ENCODE results near the gene ZNF324B. TPM values are rescaled to one million over a fixed set of nuclear protein-coding genes. Genes with fewer than 3 reads are reported as not detected.
"Not testable (repeated sequence)": the region's sequence is repeated elsewhere in the genome, so short reads cannot be mapped to it uniquely, and the experiment has no call there.

The ZNF324B gene
- total RNA-seq, 1 donor from 2014 or later, result 11.3 TPM

DNA sequence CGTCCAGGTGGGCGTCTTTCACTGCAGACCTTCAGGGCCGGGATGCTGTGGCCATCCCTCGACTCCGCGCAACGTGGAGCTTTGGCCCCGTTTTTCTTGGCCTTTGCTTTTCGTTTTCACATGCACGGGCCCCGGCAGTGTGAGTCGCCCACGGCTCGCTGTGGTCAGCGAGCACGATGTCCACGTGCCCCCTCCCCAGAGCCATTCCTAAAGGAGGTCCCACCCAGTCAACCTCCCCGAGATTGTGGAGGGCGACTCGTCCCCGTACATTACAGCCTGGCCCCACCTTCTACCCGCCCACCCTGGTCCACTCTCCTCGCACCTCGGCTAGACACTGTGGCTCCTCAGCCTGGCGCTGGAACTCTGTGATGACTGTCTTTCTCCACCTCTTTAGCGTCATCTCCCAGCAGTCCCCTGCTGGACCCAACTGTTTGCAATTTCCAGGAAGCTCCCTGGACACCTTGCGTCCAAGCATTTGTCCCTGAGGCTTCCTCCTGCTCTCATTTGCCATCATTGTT, 25.1 kb downstream of the ZNF324B start:
- intact Hi-C loops (cut with micrococcal nuclease), result loop anchor here (1.0 to 2.0 kb wide), 5 partner anchors 12 to 96 kb away; partner anchors contain the start of genes ZNF324B, ZNF584 and ZNF837
- peak overlapping the region; percentile 88 for H3K4me3 Mint-ChIP-seq (ENCODE audit: low read depth)
- DNase-seq (ENCODE audit: low spot score), result no peak
- H3K27ac Mint-ChIP-seq, result peak overlapping the region; percentile 93
- peaks cover 18% of the 10 kb centered on the region for H3K4me1 Mint-ChIP-seq (ENCODE audit: low read depth)
- no peaks in the 10 kb centered on the region for H3K27me3 Mint-ChIP-seq (ENCODE audit: low read depth)
- no peaks in the 10 kb centered on the region for H3K9me3 Mint-ChIP-seq
- peaks cover 16% of the 10 kb centered on the region for H3K36me3 Mint-ChIP-seq (ENCODE audit: low read depth)

DNA sequence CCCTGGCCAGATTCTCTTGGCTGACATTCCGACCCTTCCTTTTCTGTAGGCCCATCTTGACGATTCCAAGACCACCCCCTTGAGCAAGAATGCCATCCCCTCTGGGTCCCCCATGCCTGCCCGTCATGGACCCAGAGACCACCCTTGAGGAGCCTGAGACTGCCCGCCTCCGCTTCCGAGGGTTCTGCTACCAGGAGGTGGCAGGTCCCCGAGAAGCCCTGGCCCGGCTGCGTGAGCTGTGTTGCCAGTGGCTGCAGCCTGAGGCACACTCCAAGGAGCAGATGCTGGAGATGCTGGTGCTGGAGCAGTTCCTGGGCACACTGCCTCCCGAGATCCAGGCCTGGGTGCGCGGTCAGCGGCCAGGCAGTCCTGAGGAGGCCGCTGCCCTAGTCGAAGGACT, 25.7 kb downstream of the ZNF324B start:
- Mint-ChIP-seq H3K9me3 (no peaks in the 10 kb centered on the region), H3K27ac (peak overlapping the region; percentile 93), H3K27me3 (ENCODE audit: low read depth) (no peaks in the 10 kb centered on the region), H3K36me3 (ENCODE audit: low read depth) (peaks cover 11% of the 10 kb centered on the region), H3K4me1 (ENCODE audit: low read depth) (peaks cover 18% of the 10 kb centered on the region), H3K4me3 (ENCODE audit: low read depth) (peak overlapping the region; percentile 88)
- no peak for DNase-seq (ENCODE audit: low spot score)
- intact Hi-C loops (cut with micrococcal nuclease), result loop anchor here (2.0 kb wide), 3 partner anchors 26 to 96 kb away; partner anchors contain the start of genes ZNF324B, ZNF584 and ZNF837

DNA sequence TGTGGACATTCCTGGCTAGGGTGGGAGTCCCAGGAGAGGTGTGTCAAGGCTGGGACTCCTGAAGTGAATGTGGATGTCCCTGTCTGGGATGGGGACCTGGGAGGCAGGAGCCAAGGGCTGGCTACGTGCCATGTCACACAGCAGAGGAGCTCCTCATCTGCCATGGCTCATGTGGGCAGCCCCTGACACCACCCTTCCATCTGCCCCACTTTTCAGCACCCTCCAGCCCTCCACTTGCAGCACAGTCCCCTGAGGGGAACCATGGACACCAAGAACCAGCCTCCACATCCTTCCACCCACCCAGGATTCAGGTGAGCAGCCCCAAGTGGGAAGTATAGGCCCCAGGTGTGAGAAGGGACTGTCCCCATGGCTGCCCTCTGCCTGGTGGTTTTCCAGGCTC, 26.4 kb downstream of the ZNF324B start:
- Mint-ChIP-seq H3K9me3 (no peaks in the 10 kb centered on the region), H3K27me3 (ENCODE audit: low read depth) (no peaks in the 10 kb centered on the region), H3K36me3 (ENCODE audit: low read depth) (peaks cover 3% of the 10 kb centered on the region), H3K4me3 (ENCODE audit: low read depth) (peak overlapping the region; percentile 35), H3K27ac (peak overlapping the region; percentile 17), H3K4me1 (ENCODE audit: low read depth) (peaks cover 18% of the 10 kb centered on the region)
- DNase-seq (ENCODE audit: low spot score), result no peak
- intact Hi-C loops (cut with micrococcal nuclease), result loop anchor here (2.0 kb wide), 3 partner anchors 27 to 97 kb away; partner anchors contain the start of genes ZNF324B, ZNF584 and ZNF837

DNA sequence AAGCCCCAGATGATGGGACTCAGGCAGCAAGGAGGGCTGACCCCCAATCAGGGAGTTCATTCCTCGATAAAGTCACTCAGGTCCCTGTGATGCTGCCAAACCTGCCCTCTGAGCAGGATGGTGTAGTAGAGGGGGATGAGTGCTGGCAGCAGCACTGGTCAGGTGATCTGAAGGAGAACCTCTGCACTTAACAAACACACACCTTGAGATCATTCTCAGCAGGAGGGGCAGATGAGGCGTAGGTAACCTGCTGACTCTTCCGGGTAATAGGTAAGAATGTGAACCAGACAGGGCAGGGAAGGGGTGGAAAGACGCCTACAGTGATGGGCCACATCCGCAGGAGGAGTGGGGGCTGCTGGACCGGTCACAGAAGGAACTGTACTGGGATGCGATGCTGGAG, 27.9 kb downstream of the ZNF324B start:
- Mint-ChIP-seq H3K27ac (no peak overlapping the region), H3K27me3 (ENCODE audit: low read depth) (no peaks in the 10 kb centered on the region), H3K36me3 (ENCODE audit: low read depth) (peaks cover 7% of the 10 kb centered on the region), H3K4me3 (ENCODE audit: low read depth) (no peak overlapping the region), H3K4me1 (ENCODE audit: low read depth) (peaks cover 14% of the 10 kb centered on the region), H3K9me3 (no peaks in the 10 kb centered on the region)
- intact Hi-C loops (cut with micrococcal nuclease), result no loop called here
- DNase-seq (ENCODE audit: low spot score), result no peak

DNA sequence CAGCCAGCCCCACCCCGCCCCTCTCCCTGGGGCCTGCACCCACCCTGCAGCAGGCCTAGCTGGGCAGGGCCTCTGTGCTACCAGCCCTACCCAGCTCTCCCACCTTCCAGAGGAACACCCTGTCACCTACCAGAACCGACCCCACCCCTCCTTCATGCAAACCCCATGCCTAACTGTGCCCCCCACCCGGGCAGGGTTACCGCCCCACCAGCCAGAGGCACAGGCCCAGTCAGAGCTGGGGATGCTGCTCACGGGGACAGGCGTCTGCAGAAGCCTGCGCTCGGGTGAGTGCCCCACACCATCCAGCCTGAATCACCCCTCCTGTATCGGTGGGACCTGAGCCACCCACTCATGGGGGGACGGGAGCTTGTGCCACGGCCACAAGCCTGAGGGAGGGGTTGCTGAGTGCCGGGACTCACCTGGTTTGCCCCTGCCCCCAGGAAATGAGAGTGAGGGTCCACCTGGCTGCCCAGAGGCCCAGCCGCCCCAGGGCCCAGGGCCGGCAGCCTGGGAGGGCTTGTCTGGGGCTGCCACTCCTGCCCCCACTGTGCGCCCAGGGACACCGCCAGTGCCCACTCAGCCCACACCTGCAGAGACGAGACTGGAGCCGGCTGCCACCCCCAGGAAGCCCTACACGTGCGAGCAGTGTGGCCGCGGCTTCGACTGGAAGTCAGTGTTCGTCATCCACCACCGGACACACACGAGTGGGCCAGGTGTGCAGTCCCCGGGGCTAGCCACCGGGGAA, 28.5 kb downstream of the ZNF324B start:
- no peak for DNase-seq (ENCODE audit: low spot score)
- intact Hi-C loops (cut with micrococcal nuclease), result no loop called here
- Mint-ChIP-seq H3K4me3 (ENCODE audit: low read depth) (no peak overlapping the region), H3K36me3 (ENCODE audit: low read depth) (peaks cover 7% of the 10 kb centered on the region), H3K27ac (no peak overlapping the region), H3K27me3 (ENCODE audit: low read depth) (no peaks in the 10 kb centered on the region), H3K4me1 (ENCODE audit: low read depth) (peaks cover 10% of the 10 kb centered on the region), H3K9me3 (no peaks in the 10 kb centered on the region)

DNA sequence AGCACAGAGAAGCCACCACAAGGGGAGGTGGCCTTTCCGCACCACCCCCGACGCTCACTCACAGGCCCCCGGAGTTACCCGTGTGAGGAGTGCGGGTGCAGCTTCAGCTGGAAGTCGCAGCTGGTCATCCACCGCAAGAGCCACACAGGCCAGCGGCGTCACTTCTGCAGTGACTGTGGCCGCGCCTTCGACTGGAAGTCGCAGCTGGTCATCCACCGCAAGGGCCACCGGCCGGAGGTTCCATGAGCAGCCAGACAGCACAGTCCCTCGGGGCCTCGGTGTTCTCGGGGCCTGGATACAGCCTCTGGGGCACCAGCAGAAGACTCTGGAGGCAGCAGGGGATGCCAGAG, 29.0 kb downstream of the ZNF324B start:
- H3K4me3 Mint-ChIP-seq (ENCODE audit: low read depth), result no peak overlapping the region
- no peak overlapping the region for H3K27ac Mint-ChIP-seq
- no peaks in the 10 kb centered on the region for H3K9me3 Mint-ChIP-seq
- peaks cover 7% of the 10 kb centered on the region for H3K4me1 Mint-ChIP-seq (ENCODE audit: low read depth)
- H3K27me3 Mint-ChIP-seq (ENCODE audit: low read depth), result no peaks in the 10 kb centered on the region
- no peak for DNase-seq (ENCODE audit: low spot score)
- H3K36me3 Mint-ChIP-seq (ENCODE audit: low read depth), result peaks cover 7% of the 10 kb centered on the region
- intact Hi-C loops (cut with micrococcal nuclease), result no loop called here

DNA sequence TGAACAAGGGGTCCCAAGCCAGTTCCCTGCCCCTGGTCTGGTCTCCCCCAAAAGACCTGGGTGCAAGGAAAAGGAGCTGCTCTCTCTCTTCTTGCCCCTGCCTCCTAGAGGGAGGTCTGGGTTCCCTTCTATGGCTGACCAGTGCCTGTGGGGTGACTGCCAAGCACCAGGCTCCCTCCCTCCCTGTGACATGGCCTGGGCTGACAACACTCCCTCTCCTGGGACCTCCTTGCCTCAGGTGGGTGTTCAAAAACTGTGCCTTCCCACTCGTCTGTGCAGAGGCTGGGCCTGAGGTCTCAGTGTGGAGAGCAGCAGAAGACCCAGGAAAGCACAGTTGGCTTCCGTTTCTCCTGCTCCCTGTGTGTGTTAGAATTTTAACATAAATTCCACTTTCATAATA, 29.4 kb downstream of the ZNF324B start:
- Mint-ChIP-seq H3K36me3 (ENCODE audit: low read depth) (peaks cover 7% of the 10 kb centered on the region), H3K27ac (no peak overlapping the region), H3K4me3 (ENCODE audit: low read depth) (no peak overlapping the region), H3K27me3 (ENCODE audit: low read depth) (no peaks in the 10 kb centered on the region), H3K4me1 (ENCODE audit: low read depth) (peaks cover 7% of the 10 kb centered on the region), H3K9me3 (no peaks in the 10 kb centered on the region)
- DNase-seq (ENCODE audit: low spot score), result no peak
- intact Hi-C loops (cut with micrococcal nuclease), result no loop called here

DNA sequence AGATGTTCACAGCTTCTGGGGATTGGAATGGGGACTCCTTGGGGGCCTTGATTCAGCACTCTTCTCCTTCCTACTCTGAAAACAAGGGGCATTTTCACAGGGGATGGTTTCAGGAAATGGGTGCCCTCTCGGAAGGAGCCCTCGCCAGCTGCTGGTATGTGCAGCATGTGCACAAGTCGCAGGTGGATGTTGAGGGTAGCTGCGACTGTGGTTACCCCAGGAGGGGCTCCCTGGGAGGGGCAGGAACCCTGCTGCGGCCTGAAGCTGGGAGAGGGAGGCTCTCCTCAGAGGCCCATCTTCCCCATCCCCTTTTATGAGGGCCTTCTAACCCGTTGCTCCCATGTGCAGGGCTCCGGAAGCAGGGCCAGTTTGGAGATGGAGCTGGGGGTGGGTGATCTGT, 30.9 kb downstream of the ZNF324B start:
- Mint-ChIP-seq H3K27ac (no peak overlapping the region), H3K36me3 (ENCODE audit: low read depth) (peaks cover 7% of the 10 kb centered on the region), H3K27me3 (ENCODE audit: low read depth) (no peaks in the 10 kb centered on the region), H3K9me3 (no peaks in the 10 kb centered on the region), H3K4me1 (ENCODE audit: low read depth) (peaks cover 2% of the 10 kb centered on the region), H3K4me3 (ENCODE audit: low read depth) (no peak overlapping the region)
- DNase-seq (ENCODE audit: low spot score), result no peak
- intact Hi-C loops (cut with micrococcal nuclease), result no loop called here

DNA sequence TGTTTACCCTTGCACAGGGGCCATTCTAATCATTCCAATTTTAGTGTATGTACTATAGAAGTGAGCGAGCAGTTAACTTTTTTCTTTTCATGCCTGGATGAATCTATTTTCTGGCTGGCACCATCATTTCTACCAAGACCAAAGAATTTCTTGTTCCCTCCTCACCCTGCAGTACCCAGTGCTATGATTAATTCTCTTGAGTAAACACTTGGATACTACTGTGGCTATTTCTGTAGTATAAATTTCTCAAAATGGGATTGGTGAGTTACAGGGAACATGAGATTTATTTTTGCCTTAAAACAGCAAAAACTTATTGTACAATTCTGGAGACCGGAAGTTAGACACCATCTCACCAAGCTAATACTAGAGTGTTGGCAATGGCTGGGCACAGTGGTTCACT, 32.4 kb downstream of the ZNF324B start:
- H3K4me1 Mint-ChIP-seq (ENCODE audit: low read depth), result peaks cover 2% of the 10 kb centered on the region
- no peaks in the 10 kb centered on the region for H3K27me3 Mint-ChIP-seq (ENCODE audit: low read depth)
- intact Hi-C loops (cut with micrococcal nuclease), result no loop called here
- no peak overlapping the region for H3K4me3 Mint-ChIP-seq (ENCODE audit: low read depth)
- peaks cover 7% of the 10 kb centered on the region for H3K36me3 Mint-ChIP-seq (ENCODE audit: low read depth)
- H3K27ac Mint-ChIP-seq, result no peak overlapping the region
- no peaks in the 10 kb centered on the region for H3K9me3 Mint-ChIP-seq
- DNase-seq (ENCODE audit: low spot score), result no peak

DNA sequence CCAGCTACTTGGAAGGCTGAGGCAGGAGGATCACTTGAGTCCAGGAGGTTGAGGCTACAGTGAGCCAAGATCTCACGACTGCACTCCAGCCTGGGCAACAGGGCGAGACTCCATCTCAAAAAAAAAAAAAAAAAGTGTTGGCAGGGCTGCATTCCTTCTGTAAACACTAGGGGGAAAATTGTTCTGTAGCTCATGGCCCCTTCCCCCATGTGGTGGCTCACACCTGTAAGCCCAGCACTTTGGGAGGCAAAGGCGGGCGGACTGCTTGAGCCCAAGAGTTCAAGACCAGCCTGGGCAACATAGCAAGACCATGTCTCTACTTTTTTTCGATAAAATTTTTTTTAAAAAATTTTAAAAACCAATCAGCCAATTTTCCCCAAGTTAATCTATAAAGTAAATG, 32.9 kb downstream of the ZNF324B start:
- intact Hi-C loops (cut with micrococcal nuclease); H3K27me3 Mint-ChIP-seq (ENCODE audit: low read depth); H3K9me3 Mint-ChIP-seq; DNase-seq (ENCODE audit: low spot score); H3K4me3 Mint-ChIP-seq (ENCODE audit: low read depth); H3K27ac Mint-ChIP-seq; H3K4me1 Mint-ChIP-seq (ENCODE audit: low read depth); H3K36me3 Mint-ChIP-seq (ENCODE audit: low read depth): not testable (repeated sequence)

DNA sequence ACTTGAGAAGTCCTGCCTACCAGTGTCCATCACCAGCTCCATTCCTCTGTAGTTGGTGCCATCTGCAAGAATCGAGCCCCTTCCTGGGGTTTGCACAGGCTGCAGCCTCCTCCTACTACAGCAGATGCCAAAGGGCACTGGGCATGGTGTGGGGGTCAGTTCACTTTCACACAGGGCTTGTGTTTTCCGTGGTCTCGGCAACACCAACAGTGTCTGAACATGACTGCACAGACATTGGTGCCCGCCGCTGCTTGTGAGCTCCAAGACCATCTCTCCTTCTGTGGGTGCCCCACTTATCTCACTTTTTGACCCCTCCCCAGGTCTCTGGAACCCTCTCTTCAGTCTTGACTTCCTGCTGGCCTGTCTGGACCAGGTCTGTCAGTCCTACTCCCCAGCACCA, 40.0 kb downstream of the ZNF324B start:
- Mint-ChIP-seq H3K27me3 (ENCODE audit: low read depth) (no peaks in the 10 kb centered on the region), H3K4me3 (ENCODE audit: low read depth) (no peak overlapping the region), H3K36me3 (ENCODE audit: low read depth) (peaks cover 2% of the 10 kb centered on the region), H3K9me3 (no peaks in the 10 kb centered on the region), H3K4me1 (ENCODE audit: low read depth) (peaks cover 17% of the 10 kb centered on the region), H3K27ac (peak overlapping the region; percentile 54)
- no peak for DNase-seq (ENCODE audit: low spot score)
- intact Hi-C loops (cut with micrococcal nuclease), result no loop called here

DNA sequence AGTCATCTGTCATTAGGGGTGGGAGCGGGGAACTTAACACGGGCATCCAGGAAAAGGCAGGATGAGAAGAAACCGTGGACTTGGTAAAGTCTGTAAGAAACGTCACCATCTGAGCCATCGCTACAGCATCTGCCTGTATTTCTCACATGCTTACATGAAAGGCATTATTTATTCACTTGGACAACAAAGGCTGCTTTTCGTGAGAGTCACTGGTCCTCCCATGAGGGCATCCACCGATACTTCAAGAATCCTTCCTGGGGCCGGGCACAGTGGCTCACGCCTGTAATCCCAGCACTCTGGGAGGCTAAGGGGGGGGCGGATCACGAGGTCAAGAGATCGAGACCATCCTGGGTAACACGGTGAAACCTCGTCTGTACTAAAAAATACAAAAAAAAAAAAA, 40.8 kb downstream of the ZNF324B start:
- intact Hi-C loops (cut with micrococcal nuclease), result no loop called here
- H3K36me3 Mint-ChIP-seq (ENCODE audit: low read depth), result peaks cover 2% of the 10 kb centered on the region
- no peak overlapping the region for H3K4me3 Mint-ChIP-seq (ENCODE audit: low read depth)
- H3K4me1 Mint-ChIP-seq (ENCODE audit: low read depth), result peaks cover 16% of the 10 kb centered on the region
- no peaks in the 10 kb centered on the region for H3K9me3 Mint-ChIP-seq
- no peak for DNase-seq (ENCODE audit: low spot score)
- no peak overlapping the region for H3K27ac Mint-ChIP-seq
- H3K27me3 Mint-ChIP-seq (ENCODE audit: low read depth), result no peaks in the 10 kb centered on the region

DNA sequence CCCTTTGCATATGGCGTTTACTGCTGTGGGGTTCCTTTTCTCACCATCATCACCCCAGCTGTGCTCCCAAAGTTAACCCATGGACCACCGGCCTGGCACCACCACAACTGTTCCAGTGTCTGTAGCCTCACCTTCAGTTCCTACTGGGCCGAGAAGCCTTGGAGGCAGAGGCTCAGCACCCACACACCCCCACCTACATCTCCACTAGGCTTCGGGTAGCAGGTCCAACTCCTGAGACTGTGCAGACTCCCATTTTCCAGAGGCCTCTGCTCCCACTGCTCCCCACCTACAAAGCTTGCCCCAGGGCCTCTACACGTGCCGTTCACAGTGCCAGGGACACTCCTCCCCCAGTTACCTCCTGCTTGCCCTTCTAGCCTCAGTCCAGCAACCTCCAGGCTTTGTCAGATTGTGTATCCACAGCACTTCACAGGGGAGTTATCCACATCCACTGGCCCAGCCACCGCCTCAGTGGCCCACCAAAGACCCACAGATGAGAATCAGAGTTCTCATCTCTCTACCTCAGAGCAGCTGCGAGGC, 46.3 kb downstream of the ZNF324B start:
- Mint-ChIP-seq H3K9me3 (peaks cover 12% of the 10 kb centered on the region), H3K27me3 (ENCODE audit: low read depth) (no peaks in the 10 kb centered on the region), H3K27ac (no peak overlapping the region), H3K4me1 (ENCODE audit: low read depth) (peaks cover 21% of the 10 kb centered on the region), H3K36me3 (ENCODE audit: low read depth) (peaks cover 5% of the 10 kb centered on the region), H3K4me3 (ENCODE audit: low read depth) (peak overlapping the region; percentile 99)
- DNase-seq (ENCODE audit: low spot score), result no peak
- intact Hi-C loops (cut with micrococcal nuclease), result no loop called here

All from activated T-helper 2 cell treated with anti-CD3 and anti-CD28 coated beads, Interferon-gamma antibody, Interleukin-2, Interleukin-4, amounts not matched to agents 10 μg/mL and 5 μg/mL and 100 μg/mL, durations not matched to agents 14 hours and 24 hours and 36 hours (primary cell).